Mammary microvascular endothelial cell (primary cell): ENCODE data around the gene CCN5. TPM values are rescaled to one million over a fixed set of nuclear protein-coding genes. Genes with fewer than 3 reads are reported as not detected.

Experiments
- total RNA-seq: library from RNA; depleted of rRNA; stranded (reverse); fragments of >200 nt; gene quantifications from 2 replicates; pipeline ENCODE4 v1.2.3, GENCODE V29; 2015

CCN5 gene
- total RNA-seq = not detected in 2 replicates

GRCh38 chr20:44714701-44715498 lies at the start of gene CCN5:
Gene CCN5 (plus strand): TSS chr20:44715369. CDS start chr20:44715391, 22 bp downstream.

GRCh38 chr20:44745598-44746366 lies 30.6 kb downstream of the CCN5 start, which contains the start of gene KCNK15:
Gene KCNK15 (plus strand): TSS chr20:44745865. CDS start chr20:44745911, 46 bp downstream.

Other genes with a start within 250 kb of the CCN5 start
- gene TTPAL, start 239.5 kb upstream of the CCN5 start, total RNA-seq = 4.5 and 4.8 TPM in 2 replicates
- gene SERINC3, start 193.3 kb upstream of the CCN5 start, total RNA-seq = 64.0 and 65.3 TPM in 2 replicates
- 174 and 179 TPM in 2 replicates for gene PKIG, start 132.8 kb upstream of the CCN5 start, total RNA-seq
- gene ADA, start 63.7 kb upstream of the CCN5 start, total RNA-seq = 16.1 TPM in 2 replicates
- gene KCNK15, start 30.5 kb downstream of the CCN5 start, total RNA-seq = not detected in 2 replicates
- not detected in 2 replicates for gene RIMS4, start 95.2 kb downstream of the CCN5 start, total RNA-seq
- gene YWHAB, start 170.3 kb downstream of the CCN5 start, total RNA-seq = 145 and 156 TPM in 2 replicates
- 1.6 and 3.4 TPM in 2 replicates for gene PABPC1L, start 194.7 kb downstream of the CCN5 start, total RNA-seq
- 56.7 and 64.9 TPM in 2 replicates for gene TOMM34, start 245.0 kb downstream of the CCN5 start, total RNA-seq